Smooth muscle cell (in vitro differentiated cells): ENCODE results near the gene CD37. TPM values are rescaled to one million over a fixed set of nuclear protein-coding genes. Genes with fewer than 3 reads are reported as not detected.
"Not testable (repeated sequence)": the region's sequence is repeated elsewhere in the genome, so short reads cannot be mapped to it uniquely, and the experiment has no call there.

Source experiments
- DNase-seq: peaks from one replicate; lab custom pipeline; 2025; ENCODE audit not compliant: unreplicated experiment; lab: John Stamatoyannopoulos, UW
- H2AFZ ChIP-seq: fragments of 200-600 bp; sonication (generic); 2 replicates; pipeline ENCODE4 v1.6.0; 2016; ENCODE audit warnings: antibody characterized with exemption, low read depth, mild to moderate bottlenecking
- H3F3A ChIP-seq: fragments of 200-600 bp; sonication (generic); 2 replicates; pipeline ENCODE4 v1.6.0; 2017; ENCODE audit warnings: antibody characterized with exemption, low read depth
- H3K27ac ChIP-seq: fragments of 200-600 bp; sonication (generic); 2 replicates; pipeline ENCODE4 v1.5.1; 2016; ENCODE audit warnings: low read depth, mild to moderate bottlenecking
- H3K27me3 ChIP-seq: fragments of 200-600 bp; sonication (generic); 2 replicates; pipeline ENCODE4 v1.6.1; 2016; ENCODE audit warnings: low read depth, mild to moderate bottlenecking
- H3K36me3 ChIP-seq: fragments of 200-600 bp; sonication (generic); 2 replicates; pipeline ENCODE4 v1.5.1; 2016; ENCODE audit warnings: low read depth
- H3K4me1 ChIP-seq: fragments of 200-600 bp; sonication (generic); 2 replicates; pipeline ENCODE4 v1.5.1; 2016; ENCODE audit warnings: low read depth
- H3K4me2 ChIP-seq: fragments of 200-600 bp; sonication (generic); 2 replicates; pipeline ENCODE4 v1.6.0; 2016; ENCODE audit warnings: mild to moderate bottlenecking
- H3K4me3 ChIP-seq: fragments of 200-600 bp; sonication (generic); 2 replicates; pipeline ENCODE4 v1.5.1; 2016; ENCODE audit warnings: mild to moderate bottlenecking
- H3K79me2 ChIP-seq: fragments of 200-600 bp; sonication (generic); 2 replicates; pipeline ENCODE4 v1.6.0; 2016; ENCODE audit warnings: low read depth, mild to moderate bottlenecking
- H3K9ac ChIP-seq: fragments of 200-600 bp; sonication (generic); 2 replicates; pipeline ENCODE4 v1.6.0; 2016; ENCODE audit warnings: low read depth
- H3K9me3 ChIP-seq: fragments of 200-600 bp; sonication (generic); replicated peaks from 2 replicates; pipeline ENCODE4 v1.5.1; 2016; ENCODE audit warnings: low read depth
- H4K20me1 ChIP-seq: fragments of 200-600 bp; sonication (generic); 2 replicates; pipeline ENCODE4 v1.6.0; 2016; ENCODE audit warnings: low read depth
- CTCF ChIP-seq: fragments of 200-600 bp; sonication (generic); IDR thresholded peaks from 2 replicates; pipeline ENCODE4 v1.5.1; 2017; ENCODE audit warnings: borderline replicate concordance, mild to moderate bottlenecking, antibody characterized with exemption; ENCODE audit not compliant: insufficient read depth, poor library complexity, severe bottlenecking
- WGBS: methylation state at CpG from one replicate; pipeline ENCODE4 v1.1.7; 2016; ENCODE audit warnings: low lambda C conversion rate; 5-methylcytosine and 5-hydroxymethylcytosine counted together
- polyA plus RNA-seq: library from polyadenylated mRNA; unstranded; fragments of >200 nt; fragmentation: Nextera tagmentation; extraction: Ambion mirVana; gene quantifications from 2 replicates; pipeline ENCODE4 v1.2.1, GENCODE V29; 2016
- total RNA-seq: library from RNA; depleted of rRNA; stranded (reverse); fragments of >200 nt; gene quantifications from 2 replicates; pipeline ENCODE4 v1.2.3, GENCODE V29; 2014

Gene CD37
- total and polyA plus RNA-seq, 2 experiments from 2014 or later, result 7.0 TPM; not detected in 1

DNA sequence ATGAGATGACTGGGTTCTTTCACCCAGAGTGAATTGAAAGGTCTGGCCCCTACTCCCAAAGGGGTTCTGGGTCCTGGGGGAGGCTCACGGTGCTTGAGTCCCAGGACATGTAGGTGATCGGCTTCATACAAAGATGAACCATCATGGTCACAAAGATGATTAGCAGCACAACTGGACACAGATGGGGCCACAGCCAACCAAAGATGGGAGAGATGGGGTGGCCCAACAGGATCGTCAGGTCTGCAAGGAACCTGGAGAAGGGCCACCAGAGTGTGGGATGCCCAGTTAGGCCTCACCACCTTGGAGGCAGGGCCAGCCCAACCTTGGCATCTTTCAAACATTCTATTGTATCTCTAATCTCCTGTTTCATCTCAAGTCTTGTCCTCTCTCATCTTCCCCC is 44.7 kb upstream of the CD37 start:
- Histone ChIP-seq H3F3A (no peaks in the 10 kb centered on the region), H3K27me3 (no peaks in the 10 kb centered on the region), H4K20me1 (no peaks in the 10 kb centered on the region), H3K4me2 (no peak overlapping the region), H3K79me2 (no peaks in the 10 kb centered on the region), H3K4me3 (no peak overlapping the region), H3K9ac (no peak overlapping the region), H3K9me3 (no peaks in the 10 kb centered on the region), H3K36me3 (no peaks in the 10 kb centered on the region), H3K4me1 (no peaks in the 10 kb centered on the region), H2AFZ (no peak overlapping the region), H3K27ac (no peak overlapping the region)
- no peak for TF ChIP-seq CTCF
- no peak for DNase-seq
- WGBS, result 93% methylated on average over 3 of the region's 3 CpGs

- H3K27ac ChIP-seq, result no peak overlapping the region
- no peaks in the 10 kb centered on the region for H3K9me3 ChIP-seq
- no peaks in the 10 kb centered on the region for H4K20me1 ChIP-seq
- no peak overlapping the region for H3K4me3 ChIP-seq
- no peak for TF ChIP-seq CTCF
- 57% methylated on average over 6 of the region's 6 CpGs for WGBS
- no peaks in the 10 kb centered on the region for H3K79me2 ChIP-seq
- H2AFZ ChIP-seq, result no peak overlapping the region
- no peaks in the 10 kb centered on the region for H3K4me1 ChIP-seq
- no peaks in the 10 kb centered on the region for H3K27me3 ChIP-seq
- DNase-seq, result no peak
- no peaks in the 10 kb centered on the region for H3K36me3 ChIP-seq
- H3K4me2 ChIP-seq, result no peak overlapping the region
- H3K9ac ChIP-seq, result no peak overlapping the region
- no peaks in the 10 kb centered on the region for H3F3A ChIP-seq
Observed at GRCh38 chr19:49294401-49294800, 40.8 kb upstream of the CD37 start.

DNA sequence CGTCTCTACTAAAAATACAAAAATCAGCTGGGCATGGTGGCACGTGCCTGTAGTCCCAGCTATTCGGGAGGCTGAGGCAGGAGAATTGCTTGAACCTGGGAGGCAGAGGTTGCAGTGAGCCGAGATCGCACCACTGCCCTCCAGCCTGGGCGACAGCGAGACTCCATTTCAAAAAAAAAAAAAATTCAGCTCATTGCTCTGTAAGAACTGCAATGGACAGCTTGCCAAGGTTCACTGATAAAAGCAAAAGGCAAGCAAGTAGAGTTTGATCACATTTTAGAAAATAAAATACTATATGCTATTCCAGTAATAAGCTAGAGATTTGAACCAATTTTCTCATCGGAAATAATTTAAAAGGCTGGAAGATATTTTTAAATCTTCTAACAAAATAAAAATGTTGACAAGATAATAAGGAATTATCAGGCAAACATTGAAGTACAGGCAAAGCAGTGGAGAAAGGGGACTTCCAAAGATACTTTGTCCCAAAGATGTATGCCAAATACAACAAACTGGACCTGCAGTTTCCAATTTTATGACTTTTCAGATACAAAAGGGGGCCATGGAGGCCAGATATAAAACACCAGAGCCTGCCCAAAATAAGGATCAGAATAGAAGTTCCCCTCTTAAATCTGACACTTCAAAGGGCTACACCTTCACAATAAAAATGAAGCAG is 39.9 kb upstream of the CD37 start:
- no peak overlapping the region for H3K4me3 ChIP-seq
- TF ChIP-seq CTCF, result no peak
- H3K79me2 ChIP-seq, result no peaks in the 10 kb centered on the region
- no peaks in the 10 kb centered on the region for H3K36me3 ChIP-seq
- no peaks in the 10 kb centered on the region for H3K9me3 ChIP-seq
- no peak overlapping the region for H3K4me2 ChIP-seq
- H3F3A ChIP-seq, result no peaks in the 10 kb centered on the region
- DNase-seq, result no peak
- no peak overlapping the region for H3K27ac ChIP-seq
- no peak overlapping the region for H2AFZ ChIP-seq
- 91% methylated on average over 8 of the region's 8 CpGs for WGBS
- no peak overlapping the region for H3K9ac ChIP-seq
- no peaks in the 10 kb centered on the region for H3K27me3 ChIP-seq
- H4K20me1 ChIP-seq, result no peaks in the 10 kb centered on the region
- H3K4me1 ChIP-seq, result no peaks in the 10 kb centered on the region

DNA sequence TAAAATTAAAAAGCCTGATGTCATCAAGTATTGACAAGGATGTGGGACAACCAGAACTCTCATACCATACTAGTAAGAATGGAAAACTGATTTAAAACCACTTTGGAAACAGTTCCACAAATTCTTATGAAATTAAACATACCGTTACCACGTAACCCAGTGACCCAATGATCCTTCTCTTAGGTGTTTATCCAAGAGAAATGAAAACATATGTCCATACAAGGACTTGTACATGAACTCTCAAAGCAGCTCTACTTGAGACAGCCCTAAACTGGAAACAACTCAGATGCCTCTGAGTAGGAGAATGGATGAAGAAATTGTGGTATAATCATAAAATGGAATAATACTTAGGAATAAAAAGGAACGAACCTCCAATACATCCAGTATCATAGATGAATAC is 37.8 kb upstream of the CD37 start:
- Histone ChIP-seq H3K36me3 (no peaks in the 10 kb centered on the region), H3K27me3 (no peaks in the 10 kb centered on the region), H3F3A (no peaks in the 10 kb centered on the region), H3K27ac (no peak overlapping the region), H4K20me1 (no peaks in the 10 kb centered on the region), H3K79me2 (no peaks in the 10 kb centered on the region), H2AFZ (no peak overlapping the region), H3K9ac (no peak overlapping the region), H3K4me2 (no peak overlapping the region), H3K4me1 (no peaks in the 10 kb centered on the region), H3K9me3 (no peaks in the 10 kb centered on the region), H3K4me3 (no peak overlapping the region)
- 94% methylated on average over 3 of the region's 3 CpGs for WGBS
- TF ChIP-seq CTCF, result no peak
- no peak for DNase-seq

GRCh38 chr19:49298653-49299052 is 36.6 kb upstream of the CD37 start:
- H2AFZ ChIP-seq, H3K4me2 ChIP-seq, H3K27ac ChIP-seq, H3K4me1 ChIP-seq, H4K20me1 ChIP-seq, H3K9ac ChIP-seq, H3K4me3 ChIP-seq, DNase-seq, H3K27me3 ChIP-seq, H3K36me3 ChIP-seq, H3K9me3 ChIP-seq, H3K79me2 ChIP-seq, H3F3A ChIP-seq: not testable (repeated sequence)
- 96% methylated on average over 3 of the region's 3 CpGs for WGBS
